ENCODE results near the gene FAM170B.

Gene FAM170B

DNA sequence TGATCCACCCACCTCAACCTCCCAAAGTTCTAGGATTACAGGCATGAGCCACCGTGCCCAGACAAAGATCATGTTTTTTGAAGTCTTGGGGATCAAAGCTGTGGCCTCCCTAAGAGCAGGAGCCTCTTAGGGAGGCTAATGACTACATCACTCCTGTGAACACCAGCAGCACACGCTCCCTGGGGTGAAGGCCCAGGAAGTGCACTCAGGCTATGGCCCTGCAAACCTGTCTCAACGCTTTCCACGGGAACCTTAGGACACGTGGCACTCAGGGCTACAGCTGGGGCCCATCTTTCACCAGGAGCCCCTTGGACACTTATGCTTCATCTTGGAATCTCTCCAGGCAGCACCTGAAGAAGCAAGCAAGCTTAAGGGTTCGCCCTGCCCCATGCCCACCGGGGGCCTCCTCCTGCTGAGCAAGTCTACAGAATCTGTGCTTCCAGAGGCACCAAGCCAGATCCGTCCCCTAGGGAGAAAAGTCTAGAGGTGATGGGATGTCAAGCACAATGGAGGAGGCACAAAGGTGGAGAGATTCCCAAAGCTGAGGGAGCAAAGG lies 36.9 kb downstream of the FAM170B start:
- no peak for DNase-seq

DNA sequence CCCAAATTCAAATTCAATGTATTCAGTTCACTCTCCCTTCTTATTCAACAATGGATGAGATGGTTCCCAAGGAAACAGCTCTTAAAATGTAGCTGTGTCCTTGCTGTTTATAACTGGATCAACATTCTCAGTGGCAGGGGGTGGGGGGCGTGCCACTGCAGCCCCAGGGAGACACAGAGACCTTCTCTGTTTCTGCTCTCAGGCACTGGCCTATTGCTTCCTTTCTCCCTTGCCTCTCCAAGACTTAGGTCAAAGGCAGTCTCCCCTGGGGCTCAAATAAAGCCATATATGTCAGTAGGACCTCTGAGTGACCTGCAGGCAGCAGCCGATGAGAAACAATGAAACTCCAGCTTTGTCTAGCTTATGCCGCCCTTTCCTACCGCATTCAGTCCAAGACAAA lies 39.2 kb downstream of the FAM170B start:
- no peak for DNase-seq

DNA sequence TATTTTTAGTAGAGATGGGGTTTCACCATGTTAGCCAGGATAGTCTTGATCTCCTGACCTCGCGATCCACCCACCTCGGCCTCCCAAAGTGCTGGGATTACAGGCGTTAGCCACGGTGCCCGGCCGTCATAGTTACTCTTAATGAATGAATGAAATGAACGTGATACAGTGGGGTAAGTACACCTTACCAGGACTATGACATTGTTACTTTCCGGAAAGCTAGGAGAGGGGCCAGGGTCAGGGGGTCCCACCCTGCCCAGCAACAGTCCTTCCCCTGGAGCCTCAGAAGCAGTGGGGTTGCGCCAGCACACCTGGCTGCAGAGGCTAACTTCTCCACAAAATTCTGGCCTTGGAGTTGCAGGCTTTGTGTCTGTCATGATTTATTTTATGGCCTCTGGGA lies 39.9 kb downstream of the FAM170B start:
- DNase-seq: no peak

DNA sequence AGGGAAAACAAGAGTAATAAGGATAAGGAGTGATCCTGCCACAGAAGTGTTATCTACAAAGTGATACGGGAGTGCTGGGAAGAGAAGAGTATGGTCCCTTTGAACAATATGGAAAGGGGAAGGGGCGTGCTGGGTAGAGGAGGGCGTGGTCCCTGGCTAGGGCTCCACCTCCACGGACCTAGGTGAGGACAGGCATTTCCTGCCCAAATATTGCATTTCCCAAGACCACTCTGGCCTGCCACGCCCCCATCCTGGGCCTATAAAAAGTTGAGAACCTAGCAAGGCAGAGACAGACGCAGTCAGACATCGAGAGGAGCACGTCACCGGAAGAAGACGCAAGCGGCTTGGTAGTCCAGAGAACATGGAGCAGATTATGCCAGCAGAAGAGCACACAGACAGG lies 41.3 kb downstream of the FAM170B start:
- no peak for DNase-seq

DNA sequence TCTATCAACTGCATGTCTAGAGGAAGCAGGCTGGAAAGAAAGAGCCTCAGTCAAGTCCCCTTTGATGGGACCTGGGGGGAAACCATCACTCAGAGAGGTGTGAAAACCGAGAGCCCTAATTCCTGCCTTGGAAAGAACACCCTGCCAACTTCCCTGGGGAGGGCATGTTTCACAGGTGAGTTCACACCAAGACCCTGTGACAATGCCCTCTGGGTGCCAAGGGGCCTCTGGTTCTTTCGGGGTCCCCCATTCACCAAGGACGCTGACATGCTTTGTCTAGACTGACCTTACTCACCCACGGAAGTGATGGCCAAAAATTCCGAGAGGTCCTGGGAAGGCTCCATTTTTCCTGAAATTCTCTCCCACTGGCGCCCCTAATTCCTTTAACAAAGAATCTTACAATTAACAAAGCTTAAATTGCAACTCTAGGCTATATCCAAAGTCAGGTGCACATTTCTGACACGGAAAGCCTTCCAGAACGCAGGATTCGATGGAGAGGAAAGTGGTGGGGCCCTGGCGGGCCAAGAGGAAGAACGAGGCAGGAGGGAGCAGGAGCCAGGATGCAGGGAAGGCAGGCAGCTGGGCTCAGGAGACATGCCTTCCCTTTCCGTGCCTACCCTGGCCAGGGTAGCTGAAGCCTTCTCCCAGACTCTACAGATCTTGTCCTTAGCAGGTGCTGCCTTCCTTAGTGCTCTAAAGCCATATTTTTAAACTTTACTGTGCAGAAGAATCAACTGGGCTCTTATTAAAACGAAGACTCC lies 42.2 kb downstream of the FAM170B start:
- no peak for DNase-seq

DNA sequence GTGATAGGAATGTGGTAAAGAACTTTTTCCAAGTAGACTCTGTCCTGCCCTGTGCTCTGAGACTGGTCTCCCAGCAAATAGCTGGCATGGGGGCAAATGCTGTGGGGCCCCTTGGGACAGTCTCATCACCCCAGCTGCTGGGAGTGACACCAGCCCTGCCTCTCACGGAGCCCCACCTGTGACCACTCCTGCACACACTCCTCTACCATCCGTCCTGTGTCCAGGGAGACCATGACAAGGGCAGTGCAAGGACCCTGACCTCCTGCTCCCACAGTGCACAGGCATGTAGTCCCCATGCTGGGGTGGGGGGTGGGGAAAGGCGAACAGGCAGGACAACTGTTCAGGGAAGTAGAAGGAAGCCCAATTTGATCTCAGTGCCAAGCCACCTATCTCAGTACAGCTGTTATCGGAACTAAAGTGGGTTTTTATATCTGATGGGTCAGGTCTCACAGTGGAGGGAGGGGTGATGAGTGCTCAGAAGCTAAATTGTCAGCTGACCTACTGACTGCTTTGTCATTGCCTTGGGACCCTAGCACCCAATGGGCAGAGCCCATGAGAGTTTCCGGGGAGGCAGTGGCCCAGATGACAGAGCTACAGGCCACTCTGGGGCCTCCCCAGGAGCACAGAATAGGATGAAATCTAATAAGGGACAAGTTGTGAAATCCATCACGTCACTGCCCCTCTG lies 43.0 kb downstream of the FAM170B start:
- no peak for DNase-seq

DNA sequence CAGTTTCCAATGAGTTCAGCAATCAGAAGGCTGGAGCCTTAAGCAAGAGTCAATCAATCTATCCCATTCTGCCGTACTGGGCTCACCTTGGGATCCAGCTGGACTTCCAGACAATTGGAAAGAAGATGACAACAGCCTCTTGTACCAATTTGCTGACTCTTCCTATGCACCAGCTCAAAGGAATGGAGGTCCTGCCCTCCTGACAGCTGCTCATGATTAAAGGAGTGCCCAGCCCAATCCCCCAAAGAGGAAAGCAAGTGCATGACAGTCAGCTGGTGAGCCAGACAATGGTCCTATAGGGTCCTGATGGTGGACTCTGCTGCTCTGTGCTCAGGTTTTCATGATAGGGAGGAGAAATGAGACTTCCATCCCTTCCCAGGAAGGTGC lies 43.6 kb downstream of the FAM170B start:
- DNase-seq: no peak

DNA sequence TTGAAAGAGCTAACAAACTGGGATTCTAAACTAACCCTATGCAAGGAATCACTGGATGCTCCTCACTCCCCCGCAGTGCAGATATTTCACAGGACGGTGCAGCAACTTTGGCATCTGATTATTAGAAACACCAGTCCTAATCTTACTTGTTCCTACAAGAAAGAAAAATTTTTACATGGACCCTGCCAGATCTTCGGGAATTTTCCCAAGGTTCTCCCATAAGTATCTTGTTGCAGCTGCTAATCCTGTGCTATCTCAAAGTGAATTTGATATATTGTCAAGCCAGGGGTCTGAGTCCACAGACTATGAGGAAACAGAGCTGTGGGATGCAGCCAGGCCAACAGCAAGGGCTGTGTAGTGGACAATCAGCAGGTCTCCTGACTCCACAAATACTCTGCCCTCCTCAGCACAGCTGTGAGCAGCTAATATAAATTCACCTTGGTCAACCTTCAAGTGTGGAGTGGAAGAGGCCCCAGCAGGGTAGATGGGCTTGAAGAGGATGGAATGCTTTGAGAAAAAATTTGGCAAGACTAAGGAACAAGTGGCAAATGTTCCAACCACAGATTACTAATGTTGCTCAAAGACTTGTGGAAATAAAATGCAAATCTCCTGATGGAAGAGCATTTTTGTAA lies 44.1 kb downstream of the FAM170B start:
- no peak for DNase-seq

DNA sequence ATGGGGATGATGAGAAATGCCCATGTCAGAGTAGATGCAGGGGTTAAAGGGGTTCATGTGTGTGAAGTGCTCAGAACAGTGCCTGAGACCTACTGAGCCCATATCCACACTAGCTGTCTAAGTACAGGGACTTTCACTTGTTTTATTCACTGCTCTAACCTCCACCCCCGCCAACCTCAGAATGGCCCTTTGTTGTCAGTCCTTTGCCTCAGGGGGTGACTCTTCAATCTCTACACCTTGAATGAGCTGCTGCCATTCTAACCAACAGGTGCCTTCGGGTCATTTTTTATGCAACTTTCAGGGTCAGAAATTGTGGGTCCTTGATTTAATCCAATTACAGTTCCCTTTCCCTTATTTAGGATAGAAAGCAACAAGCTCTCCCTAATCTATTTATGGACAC lies 44.7 kb downstream of the FAM170B start:
- DNase-seq: peak; percentile 31

DNA sequence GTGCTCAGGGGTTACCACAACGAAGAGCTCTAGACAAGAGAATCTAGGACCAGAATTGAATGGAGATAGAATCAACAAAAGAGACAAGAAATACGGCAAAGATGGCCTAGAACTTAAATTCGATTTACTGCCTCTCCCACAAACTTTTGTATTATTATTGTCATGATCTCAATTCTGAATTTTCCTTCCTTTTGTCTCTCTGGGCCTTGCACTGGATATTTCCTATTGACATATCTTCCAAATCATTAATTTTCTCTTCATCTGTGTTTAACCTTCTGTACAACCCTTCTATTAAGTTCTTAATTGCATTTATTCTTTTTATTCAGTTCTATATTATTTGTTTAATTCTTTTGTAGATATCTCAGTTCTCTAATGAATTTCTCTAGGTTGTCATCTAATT lies 46.9 kb downstream of the FAM170B start:
- no peak for DNase-seq

DNA sequence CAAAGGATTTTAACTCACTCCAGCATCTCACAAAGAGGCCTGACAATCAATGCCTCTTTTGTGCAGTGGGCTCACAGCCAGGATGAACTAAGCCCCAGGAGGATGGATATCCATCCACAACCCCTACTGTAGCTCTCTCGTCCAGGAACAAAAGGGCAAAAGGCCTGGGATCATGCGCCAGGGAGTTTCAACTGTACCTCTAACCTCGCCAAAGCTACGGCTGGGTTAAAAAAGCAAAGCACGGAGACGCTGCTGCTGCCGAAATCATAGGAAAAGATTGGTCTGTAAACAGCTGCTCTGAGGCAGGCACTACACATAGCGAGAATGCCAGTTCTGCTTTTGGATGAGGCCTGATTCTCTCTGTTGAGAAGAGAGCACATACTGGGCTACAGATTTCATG lies 50.6 kb downstream of the FAM170B start:
- DNase-seq: peak; percentile 23

DNA sequence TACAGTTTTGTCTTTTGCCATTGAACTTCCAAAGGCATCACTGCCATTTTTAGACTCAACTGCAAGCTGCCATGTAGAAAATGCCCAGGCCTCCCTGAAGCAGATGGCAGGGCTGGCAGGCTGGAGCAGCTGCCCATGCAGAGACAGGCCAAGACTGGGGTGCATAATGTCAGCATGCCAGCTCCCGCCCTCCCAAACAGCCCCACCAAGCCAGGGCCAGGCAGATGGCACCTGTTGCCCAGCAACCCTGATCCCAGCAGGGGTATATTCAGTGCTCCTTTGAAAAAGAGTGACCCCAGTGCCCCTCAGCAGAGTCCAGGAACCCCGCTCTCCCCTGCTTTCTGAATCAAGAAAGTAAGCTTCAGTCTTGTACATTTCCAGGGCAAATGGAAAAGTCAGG lies 51.1 kb downstream of the FAM170B start:
- DNase-seq: peak; percentile 34

DNA sequence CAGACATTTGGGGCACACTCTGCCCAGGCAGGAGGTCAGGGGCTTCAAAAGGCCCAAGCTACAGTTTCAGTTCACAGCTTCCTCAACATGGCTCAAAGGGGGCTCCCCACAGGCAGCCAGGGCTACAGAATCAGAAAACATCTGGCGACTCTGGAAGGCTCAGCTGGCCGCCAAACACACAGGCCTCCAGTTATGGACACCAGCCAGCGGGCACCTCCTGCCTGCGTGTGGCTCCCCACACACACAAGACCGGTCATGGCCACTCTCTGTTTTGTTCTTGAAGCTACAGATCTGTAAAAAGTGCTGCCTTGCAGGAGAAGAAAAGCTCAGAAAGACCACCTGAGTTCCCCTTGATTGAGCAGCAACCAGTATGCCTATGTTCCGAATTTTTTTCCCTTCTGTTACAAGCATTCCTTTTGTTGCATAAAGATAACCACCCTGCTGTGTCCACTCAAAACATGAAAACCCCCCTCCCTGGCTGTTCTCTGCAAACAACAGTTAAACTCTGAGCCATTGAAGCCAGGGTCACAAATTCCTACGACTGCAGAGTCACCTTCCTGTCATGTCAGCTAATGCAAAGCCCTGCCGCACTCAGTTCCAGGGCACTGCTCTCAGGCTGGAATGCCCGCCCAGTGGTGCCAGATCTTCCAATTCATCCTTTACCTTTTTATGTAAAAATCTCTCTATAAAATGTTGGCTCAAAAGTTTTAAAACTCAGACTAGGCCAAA lies 52.1 kb downstream of the FAM170B start:
- peak; percentile 43 for DNase-seq

Data from NCI-H146 (cell line).